GM12874 (cell line): ENCODE results near the gene TANGO6.

Experiments used
- CTCF ChIP-seq: IDR thresholded peaks from 2 replicates; pipeline ENCODE4 v1.5.1; 2011; ENCODE audit warnings: low read depth, mild to moderate bottlenecking, control low read depth, low read length, moderate library complexity; ENCODE audit not compliant: insufficient read depth

Gene TANGO6

GRCh38 chr16:68844211-68844564 is 857 bp downstream of the TANGO6 start:
- no peak for TF ChIP-seq CTCF

DNA sequence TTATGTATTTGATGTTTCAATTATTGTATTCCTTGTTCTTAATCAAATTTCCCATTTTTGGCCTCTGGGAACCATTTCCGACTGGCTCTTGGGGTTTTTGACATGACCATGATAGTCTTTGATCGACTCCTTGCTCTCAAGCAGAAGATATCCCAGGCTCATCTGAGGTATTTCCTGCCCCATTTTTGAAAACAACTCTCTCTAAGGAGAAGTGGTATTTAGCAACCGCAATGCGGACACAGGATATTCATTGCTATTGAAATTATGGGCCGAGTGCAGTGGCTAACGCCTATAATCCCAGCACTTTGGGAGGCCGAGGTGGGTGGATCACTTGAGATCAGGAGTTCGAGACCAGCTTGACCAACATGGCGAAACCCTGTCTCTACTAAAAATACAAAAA is 5.5 kb downstream of the TANGO6 start:
- no peak for TF ChIP-seq CTCF

DNA sequence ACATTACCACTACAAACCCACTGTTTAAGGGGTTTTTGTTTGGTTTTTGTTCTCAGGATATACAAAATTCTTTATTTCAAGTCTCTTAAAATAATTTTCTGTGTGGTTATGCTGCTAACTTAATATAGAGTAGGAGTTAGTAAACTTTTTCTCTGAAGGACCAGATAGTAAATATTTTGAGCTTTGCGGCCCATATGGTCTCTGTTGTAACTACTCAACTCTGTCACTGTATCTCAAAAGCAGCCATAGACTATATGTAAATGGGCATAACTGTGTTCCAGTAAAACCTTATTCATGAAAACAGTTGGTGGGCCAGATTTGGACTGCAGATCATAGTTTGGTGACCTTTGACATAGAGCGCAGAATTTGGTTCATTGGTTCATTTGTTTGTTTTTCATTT is 7.2 kb downstream of the TANGO6 start:
- TF ChIP-seq CTCF, result no peak

DNA sequence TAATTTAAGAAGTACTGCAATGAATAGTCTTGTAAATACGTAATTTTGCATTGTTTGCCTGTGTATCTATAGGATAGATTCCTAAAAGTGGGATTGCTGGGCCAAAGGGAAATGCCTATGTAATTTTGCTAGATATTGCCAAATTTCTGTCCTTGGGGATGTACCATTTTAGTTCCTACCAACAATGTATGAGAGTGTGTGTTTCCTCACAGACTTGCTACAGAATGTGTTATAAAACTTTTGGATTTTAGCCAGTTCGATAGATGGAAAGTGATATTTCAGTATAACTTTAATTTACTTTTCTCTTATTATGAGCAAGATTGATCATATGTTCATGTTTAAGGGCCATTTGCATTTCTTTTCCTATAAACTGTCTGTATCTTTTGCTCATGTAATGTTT is 8.3 kb downstream of the TANGO6 start:
- no peak for TF ChIP-seq CTCF

GRCh38 chr16:68857479-68857878 is 14.1 kb downstream of the TANGO6 start:
- no peak for TF ChIP-seq CTCF

- TF ChIP-seq CTCF, result no peak
Observed at GRCh38 chr16:68859828-68860227, 16.5 kb downstream of the TANGO6 start.

DNA sequence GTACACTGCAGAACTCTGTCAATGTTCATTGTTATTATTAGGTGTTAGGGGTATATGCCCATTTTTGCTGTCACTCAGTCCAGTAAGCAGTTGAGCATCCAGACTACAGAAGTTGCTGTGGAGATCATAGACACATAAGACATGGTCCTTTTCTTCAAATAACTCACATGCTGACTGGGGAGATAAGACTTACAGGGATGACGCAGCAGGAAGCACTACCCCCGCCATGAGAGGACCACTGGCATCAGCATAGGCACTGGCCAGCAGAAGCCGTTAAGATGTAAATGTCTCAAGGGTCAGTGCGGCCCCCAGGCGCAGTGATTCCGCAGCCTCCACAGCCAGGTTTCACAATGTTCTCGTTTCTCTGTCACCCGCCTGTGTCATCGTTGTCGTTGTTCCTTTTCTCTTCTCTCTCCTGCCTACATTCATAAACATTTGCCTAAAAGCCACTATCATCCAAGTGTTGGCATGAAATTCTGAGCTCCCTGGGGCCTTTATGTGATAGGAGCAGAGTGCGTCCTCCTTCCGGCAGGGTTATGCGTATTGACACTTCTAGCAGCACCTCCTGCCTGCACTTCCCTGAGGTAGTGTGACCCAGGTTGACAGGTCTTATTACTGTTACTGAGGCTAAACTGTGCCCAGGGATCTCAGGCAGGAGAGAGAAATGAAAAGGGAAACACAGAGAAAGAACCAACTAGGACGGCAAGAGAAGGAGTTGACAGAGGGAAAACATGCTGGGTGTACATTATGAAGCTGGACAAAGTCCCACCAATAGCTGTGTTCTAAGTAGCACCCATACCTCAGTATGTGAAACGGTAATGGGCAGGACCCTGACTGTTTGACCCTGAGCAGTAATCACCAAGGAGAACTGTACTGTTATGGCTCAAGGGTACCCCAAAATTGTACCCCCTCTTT is 17.9 kb downstream of the TANGO6 start:
- no peak for TF ChIP-seq CTCF
